HG02588 (cell line): ENCODE measurements around the gene SHQ1.
"Not testable (repeated sequence)": the region's sequence is repeated elsewhere in the genome, so short reads cannot be mapped to it uniquely, and the experiment has no call there.

Experiments used
- ATAC-seq: cut with Tn5 transposase; IDR thresholded peaks from one replicate; pipeline ENCODE4 v1.9.1; 2021; ENCODE audit warnings: mild to moderate bottlenecking, moderate library complexity; ENCODE audit not compliant: unreplicated experiment

SHQ1 gene

GRCh38 chr3:72722930-72723726 is 125.1 kb downstream of the SHQ1 start:
- ATAC-seq, result no peak

GRCh38 chr3:72721683-72722381 is 126.4 kb downstream of the SHQ1 start:
- ATAC-seq, result no peak

- ATAC-seq, result no peak
Measured at GRCh38 chr3:72720566-72720965, 127.7 kb downstream of the SHQ1 start.

GRCh38 chr3:72719137-72719536 is 129.1 kb downstream of the SHQ1 start:
- no peak for ATAC-seq

GRCh38 chr3:72714135-72714534 is 134.1 kb downstream of the SHQ1 start:
- not testable (repeated sequence) for ATAC-seq

- ATAC-seq, result not testable (repeated sequence)
Measured at GRCh38 chr3:72710471-72710870, 137.8 kb downstream of the SHQ1 start.

- no peak for ATAC-seq
Measured at GRCh38 chr3:72708441-72708840, 139.8 kb downstream of the SHQ1 start.

- no peak for ATAC-seq
Measured at GRCh38 chr3:72702997-72703396, 145.2 kb downstream of the SHQ1 start.

GRCh38 chr3:72702390-72702789 is 145.9 kb downstream of the SHQ1 start:
- no peak for ATAC-seq

- no peak for ATAC-seq
Measured at GRCh38 chr3:72700106-72700505, 148.1 kb downstream of the SHQ1 start.

GRCh38 chr3:72699631-72700030 is 148.6 kb downstream of the SHQ1 start:
- no peak for ATAC-seq
